Cerebellar nuclear complex (tissue), 1 donor: ENCODE results near the gene NUP35.

Source experiments
- DNase-seq, 2 experiments: peaks; one replicate each; lab custom pipeline; 2025; lab: John Stamatoyannopoulos, UW

The NUP35 gene, protein sequence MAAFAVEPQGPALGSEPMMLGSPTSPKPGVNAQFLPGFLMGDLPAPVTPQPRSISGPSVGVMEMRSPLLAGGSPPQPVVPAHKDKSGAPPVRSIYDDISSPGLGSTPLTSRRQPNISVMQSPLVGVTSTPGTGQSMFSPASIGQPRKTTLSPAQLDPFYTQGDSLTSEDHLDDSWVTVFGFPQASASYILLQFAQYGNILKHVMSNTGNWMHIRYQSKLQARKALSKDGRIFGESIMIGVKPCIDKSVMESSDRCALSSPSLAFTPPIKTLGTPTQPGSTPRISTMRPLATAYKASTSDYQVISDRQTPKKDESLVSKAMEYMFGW

DNA sequence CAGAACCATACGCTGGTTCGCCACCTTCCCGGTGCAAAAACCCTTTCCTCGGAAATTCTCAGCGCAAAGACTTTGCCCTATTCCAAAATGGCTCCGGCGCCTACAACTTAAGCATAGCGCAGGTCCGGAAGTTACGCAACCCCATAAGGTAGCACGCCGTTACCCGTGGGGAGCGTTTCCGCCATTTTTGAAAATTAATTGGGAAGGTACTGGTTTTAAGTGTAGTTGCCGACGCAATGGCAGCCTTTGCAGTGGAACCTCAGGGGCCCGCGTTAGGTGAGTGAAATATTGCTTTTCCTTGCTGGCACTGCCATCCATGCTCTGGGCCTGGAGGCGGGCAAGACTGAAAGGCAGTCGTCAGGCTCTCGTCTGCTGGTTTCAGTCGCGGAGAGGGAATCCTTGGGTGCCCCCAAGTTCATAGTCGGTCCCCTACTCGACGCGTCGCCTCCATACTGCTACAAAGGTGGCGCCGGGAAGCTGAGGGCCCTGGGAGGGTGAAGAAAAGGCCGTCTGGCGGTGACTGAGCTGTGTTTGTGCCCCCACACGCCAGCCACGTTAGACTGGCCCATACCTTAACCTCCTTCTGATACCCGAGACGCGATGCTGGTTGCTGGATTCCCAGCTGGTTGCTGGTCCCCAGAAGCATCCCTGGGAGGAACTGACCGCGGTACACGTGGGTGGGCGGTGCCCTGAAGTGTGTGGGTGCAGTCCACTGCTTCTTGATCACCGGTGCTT is at the start of gene NUP35:
NUP35 (plus strand) TSS at position 222 of the 735 bp plus-strand sequence; CDS start at position 237, 15 bp downstream.
- DNase-seq, result peak in 1 of 2 experiments; percentile 77

DNA sequence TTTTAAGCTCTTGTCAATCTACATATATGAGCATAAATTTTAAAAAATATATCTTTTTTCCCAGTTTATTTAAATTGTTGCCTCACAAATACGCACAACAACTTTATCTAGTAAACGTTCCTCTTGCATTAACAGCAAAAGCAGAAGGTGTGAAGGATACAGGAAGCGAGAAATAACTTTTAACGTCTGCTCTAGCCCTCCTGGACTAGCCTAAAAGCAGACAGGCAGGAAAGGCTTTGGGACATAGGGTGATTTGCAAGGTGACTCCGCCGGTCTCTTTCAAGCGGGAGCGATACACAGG is 46.1 kb upstream of the NUP35 start:
- no peak for DNase-seq

DNA sequence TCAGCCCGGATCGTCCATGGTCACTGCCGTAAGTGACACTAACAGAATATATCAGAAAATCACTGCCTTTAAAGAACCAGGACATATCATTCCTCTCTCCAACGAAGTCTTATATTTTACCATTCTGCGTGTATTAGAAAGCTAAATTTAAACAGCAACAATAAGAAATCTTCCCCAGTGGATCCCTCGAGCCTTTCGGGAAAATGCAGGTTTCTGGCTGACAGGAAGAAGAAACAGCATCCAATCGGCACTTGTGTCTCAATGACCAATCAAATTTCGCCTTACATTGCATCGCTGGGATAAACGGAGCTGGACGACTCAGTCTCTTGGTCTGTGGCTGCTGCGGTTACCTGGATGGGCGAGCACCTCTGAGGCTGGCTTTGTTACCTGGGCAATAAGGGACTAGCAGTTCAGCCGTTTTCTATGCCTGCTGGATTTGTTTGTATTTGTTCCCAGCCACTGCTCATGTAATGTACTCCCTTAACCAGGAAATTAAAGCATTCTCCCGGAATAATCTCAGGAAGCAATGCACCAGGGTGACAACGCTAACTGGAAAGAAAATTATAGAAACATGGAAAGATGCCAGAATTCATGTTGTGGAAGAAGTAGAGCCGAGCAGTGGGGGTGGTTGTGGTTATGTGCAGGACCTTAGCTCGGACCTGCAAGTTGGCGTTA is 45.6 kb upstream of the NUP35 start, which contains the start of gene DUSP19:
DUSP19 (plus strand) TSS at position 284 of the 675 bp plus-strand sequence; CDS start at position 471, 187 bp downstream.
- peak; percentile 83 to 90 for DNase-seq

DNA sequence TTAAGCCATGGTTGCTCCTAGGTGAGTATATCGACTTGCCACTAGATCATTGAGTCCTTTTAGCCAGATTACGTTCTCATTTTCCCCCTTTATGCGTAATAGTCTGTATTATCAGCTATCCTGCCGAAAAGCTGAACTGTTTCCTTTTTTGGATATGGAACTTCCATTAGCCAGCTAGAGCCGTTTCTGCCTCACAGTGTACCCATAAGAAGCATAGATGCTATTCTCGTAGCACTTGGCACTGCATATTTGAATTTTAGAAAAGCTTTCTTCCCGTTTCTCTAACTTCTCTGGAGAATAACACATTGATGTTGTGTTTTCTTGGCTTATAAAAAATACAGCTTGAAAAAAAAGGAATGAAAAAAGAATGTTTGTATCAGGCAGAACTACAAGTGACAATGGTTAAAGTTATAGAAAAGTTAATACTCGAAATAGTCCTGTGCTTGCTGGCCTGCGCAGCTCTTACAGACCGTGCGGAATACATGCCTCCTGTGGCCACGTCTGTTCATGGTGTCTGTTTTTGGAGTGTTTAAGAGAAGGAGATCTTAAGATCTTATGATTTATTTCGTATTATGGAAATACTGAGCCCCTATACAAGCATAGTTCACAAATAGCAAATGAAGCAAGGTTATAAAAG is 45.0 kb upstream of the NUP35 start:
- DNase-seq, result no peak

DNA sequence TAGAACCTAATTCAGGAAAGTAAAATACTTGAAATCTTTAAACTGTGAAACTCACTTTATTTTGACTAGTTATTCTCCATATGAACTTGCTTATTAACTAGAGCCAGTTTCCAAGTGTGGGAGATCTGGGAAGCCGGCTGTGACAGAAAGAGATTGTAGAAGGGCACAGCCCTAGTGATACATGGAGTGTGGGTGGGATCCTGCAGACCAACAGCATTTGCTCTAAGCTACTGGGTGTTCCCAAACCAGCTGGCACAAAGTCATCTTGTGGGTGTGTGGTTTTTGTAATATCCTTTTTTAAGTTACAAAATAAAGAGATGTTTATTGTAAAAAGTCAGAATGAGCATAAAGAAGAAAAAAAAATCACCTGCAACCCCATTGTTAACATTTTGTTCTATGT is 42.3 kb upstream of the NUP35 start:
- DNase-seq, result no peak

DNA sequence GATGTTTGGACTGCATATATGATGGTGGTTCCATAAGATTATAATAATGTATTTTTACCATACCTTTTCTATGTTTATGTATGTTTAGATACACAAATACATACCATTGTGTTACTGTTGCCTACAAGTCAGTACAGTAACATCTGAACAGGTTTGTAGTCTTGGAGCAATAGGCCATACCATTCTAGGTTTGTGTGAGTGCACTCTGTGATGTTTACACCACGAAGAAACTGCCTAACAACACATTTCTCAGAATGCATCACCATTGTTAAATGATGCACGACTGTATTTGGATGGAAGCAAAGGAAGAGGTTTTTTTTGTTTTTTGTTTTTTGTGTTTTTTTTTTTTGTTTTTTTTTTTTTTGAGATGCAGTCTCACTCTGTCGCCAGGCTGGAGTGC is 36.2 kb upstream of the NUP35 start:
- DNase-seq, result no peak

DNA sequence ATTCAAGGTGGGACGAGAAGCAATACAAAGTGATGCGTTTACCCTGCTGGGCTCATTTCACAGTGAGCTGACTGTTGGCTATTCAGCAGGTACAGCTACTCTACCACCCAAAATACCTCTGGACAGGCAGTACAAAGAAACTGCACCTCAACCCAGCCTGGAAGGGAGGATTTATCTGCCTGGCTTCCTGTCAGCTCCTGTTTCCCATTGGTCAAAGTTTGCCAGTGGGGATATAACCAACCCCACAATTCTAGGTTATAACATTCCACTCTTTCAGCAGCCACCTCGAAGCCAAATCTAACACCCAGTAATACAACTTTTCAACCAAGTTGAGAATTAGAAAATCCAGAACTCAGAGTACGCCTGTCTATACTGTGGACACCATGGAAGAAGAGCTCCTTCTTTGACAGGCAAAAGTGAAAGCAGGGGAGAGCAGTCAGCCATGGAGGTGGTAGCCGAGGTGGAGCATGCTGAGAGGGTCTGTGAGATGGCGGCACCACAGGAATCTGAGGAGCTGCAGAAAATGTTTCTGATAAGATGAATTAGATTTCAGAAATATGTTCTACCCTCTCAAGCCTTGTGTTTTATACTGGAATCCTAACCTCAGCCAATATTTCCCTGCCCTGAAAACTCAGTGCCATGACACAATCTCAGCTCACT is 34.9 kb upstream of the NUP35 start:
- DNase-seq, result no peak

DNA sequence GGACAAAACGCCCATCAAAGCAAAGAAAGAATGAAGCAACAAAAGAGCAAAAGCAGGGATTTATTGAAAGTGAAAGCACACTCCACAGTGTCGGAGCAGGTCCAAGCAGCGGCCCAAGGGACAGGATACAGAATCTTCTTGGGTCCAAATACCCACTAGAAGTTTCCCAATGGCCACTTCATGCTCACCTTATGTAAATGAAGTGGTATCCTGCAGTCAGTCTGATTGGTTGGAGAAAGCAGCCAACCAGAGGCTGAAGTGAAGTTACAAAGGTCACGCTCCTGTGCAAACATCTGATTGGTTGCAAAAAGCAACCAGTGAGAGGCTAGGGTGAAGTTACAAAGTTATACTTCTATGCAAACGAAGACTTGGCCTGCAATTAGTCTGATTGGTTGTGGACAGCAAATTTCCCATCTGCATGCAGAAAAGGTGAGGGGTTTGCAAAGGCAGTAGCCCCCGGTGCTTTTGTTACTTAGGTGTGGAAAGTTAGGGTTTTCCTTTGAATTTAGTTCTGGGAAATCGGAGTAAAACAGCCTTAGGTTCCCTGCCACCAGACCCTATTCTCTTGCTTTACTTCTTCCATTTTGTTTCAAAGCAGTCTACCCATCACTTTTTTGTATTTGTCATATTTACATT is 32.8 kb upstream of the NUP35 start:
- DNase-seq, result no peak

DNA sequence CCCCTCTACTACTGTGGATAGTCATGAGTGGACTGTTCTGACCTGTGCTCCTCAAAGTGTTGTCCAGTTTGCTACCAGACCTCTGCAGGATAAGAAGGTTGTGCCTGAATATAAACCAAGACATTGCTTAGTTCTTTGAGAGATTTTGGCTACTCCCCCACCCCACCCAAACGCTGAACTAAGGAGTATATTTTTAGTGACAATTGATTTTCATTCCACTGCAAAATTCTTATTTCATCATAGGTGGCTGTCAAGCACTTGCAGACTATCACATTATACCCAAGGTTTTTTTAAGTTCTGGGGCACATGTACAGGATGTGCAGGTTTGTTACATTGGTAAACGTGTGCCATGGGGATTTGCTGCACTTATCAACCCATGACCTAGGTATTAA is 32.3 kb upstream of the NUP35 start:
- no peak for DNase-seq

DNA sequence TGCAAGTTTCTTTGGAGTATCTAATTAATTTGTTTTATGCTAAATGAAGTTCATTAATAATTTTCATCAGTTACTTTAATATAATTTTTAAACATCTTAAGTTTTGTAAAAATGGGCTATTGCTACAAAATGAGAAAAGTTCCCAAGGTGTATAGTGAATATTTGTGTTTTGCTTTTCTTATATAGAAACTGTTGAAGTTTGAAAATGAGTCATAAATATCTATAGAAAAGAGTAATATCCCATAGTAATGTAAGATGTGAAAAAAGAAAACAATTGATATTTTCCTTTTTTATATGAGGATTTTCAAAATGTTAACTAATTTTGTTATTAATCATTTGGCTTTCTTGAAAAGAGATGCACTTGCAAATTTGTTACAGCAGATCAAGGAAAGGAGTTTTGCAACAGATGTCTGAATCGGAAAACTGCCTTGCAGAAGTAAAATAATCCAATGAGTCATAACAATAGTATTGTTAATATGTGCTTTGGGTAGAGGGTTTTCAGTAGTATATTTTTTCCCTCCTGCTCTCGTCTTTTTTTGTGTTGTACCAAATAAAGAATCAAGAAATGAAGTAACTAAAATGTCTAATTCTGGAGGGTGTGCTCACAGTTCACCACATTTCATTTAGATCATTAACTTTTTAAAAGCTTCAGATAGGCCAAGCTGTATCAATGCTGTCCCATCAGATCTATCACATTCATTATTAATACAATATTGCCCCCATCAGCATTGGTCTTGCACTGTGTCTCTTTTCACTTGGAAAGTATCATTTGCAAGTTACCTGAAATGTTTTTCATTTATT is 30.2 kb upstream of the NUP35 start:
- DNase-seq, result no peak

DNA sequence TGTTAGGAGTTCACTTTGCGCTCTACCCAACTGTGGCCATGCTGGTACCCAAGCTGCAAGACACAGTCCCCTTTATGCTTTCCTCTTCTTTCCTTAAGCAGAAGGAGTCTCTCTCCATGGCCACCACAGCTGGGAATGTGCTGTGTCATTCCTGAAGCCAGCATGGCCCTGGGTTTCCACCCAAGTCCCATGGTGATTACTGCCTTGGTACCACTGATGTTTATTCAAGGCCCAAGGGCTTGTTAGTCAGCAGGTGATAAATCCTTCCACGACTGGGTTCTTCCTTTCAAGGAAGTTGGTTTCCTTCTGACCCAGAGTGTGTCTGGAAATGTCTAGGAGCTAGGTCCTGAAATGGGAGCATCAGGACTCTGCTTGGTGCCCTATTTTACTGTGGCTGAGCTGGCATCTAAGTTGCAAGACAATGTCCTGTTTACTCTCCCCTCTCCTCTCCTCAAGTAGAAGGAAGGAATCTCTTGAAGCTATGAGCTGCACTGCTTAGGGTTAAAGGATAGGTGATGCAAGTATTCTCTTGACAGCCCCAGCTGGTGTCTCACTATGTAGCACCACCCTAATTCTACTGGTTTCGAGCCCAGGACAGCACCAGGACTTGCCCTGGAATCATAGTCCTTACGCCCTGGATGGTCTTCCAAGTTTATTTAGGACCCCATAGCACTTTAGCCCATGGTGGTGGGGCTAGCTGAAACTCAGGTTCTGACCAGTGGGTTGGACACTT is 18.7 kb upstream of the NUP35 start:
- no peak for DNase-seq

DNA sequence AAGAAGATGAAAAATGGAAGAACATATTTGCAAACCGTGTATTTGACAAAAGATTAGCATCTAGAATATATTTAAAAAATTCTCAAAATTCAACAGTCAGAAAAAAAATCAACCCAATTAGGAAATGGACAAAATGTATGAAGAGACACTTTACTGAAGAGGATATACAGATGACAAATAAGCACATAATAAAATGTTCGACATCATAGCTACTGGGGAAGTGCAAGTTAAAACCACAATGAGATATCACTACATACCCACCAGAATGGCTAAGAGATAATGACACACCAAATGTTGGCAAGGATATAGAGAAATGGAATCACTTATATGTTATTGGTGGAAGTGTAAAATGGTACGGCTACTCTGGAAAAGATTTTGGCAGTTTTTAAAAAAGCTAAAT is 11.7 kb upstream of the NUP35 start:
- DNase-seq, result no peak

DNA sequence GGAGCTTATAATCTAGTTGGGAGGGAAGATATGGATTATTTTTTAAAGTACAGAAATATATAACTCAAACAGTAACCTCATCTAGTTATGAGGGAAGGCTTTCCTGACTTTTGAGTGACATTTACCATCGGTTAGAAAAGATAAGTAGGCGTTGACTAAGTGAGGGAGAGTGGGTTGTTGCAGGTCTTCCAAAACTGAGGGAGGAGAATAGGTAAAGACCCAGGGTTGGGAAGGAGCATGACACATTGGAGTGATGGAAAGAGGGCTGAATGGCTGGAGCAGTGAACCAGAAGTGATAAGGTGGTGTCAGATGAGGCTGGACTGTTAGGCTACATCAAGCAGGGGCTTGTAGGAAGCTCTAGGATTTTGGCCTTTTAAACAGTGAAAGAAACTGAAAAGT is 10.6 kb upstream of the NUP35 start:
- DNase-seq, result no peak

DNA sequence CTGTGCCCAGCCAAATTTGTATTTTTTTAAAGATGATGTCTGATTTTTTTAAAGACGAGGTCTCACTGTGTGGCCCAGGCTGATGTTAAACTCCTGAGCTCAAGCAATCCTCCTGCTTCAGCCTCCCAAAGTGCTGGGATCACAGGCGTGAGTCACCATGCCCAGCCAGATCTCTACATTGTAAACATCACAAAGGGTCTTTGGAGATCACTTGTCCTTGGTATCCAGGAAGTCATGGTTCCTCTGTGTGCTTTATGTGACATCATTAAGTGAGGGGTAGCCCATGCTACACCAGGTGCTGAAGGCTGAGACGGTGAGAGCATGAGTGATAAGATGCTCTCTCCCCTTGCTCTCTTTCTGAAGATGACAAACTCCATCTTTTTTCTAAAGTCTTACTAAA is 7.0 kb upstream of the NUP35 start:
- no peak for DNase-seq

DNA sequence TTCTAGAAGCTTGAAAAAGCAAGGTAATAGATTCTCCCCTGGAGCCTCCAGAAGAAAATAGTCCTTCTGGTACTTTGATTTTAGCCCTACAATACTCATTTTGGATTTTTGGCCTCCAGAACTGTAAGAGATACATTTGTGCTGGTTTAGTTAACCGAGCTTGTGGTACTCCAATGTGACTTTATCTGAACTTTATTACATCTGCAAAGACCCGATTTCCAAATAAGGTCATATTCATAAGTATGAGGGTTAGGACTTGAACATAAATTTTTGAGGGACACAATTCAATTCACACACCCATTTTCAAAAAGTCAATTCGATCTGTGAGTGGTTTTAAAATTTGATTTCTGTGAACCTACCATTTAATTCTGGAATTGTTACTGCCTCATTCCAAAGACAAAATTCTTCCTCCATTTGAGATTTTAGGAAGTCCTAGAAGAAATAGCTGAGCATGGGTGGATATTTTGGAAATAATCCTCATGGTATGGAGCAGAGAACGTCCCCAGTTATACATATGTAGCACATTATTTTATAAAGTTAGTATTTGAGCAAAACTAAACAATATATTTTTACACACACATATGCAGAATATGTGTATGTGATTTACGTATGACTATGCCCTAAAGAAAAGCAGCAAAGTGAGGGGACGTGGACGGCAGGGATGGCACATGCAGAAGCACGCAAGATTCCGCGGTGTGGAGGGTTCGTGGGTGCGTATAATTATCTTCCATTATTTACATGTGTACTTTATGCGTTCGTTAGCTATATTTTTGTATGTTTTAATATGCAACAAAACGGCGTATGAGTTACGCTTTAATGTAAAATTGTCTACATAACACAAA is 905 bp upstream of the NUP35 start:
- DNase-seq, result peak in 1 of 2 experiments; percentile 24

DNA sequence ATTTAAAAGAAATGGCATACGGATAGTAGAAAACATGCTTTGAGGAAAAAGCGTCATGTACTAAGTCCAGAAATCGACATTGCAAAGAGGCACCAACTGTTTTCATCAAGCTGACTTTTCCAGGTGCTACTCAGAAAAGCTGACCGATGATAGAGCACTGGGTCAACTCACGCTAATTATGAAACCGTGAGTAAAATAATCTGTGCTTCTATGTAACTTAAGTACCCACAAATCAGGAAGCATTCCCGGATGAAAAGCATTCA is 353 bp upstream of the NUP35 start:
- no peak for DNase-seq

DNA sequence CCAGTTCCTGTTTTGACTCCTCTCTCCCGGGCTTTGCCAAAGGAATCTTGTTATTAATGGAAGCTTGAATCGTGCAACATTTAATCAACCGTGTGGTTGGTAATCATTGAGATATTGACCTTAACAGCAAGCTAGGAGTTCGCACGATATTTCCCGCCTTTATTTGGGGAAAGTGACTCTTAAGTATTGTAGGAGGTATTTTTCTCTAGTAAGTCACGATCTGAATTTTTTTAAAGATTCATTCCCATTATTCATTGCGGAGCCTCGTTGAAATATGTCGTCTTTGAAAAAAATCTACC is 663 bp downstream of the NUP35 start:
- no peak for DNase-seq

DNA sequence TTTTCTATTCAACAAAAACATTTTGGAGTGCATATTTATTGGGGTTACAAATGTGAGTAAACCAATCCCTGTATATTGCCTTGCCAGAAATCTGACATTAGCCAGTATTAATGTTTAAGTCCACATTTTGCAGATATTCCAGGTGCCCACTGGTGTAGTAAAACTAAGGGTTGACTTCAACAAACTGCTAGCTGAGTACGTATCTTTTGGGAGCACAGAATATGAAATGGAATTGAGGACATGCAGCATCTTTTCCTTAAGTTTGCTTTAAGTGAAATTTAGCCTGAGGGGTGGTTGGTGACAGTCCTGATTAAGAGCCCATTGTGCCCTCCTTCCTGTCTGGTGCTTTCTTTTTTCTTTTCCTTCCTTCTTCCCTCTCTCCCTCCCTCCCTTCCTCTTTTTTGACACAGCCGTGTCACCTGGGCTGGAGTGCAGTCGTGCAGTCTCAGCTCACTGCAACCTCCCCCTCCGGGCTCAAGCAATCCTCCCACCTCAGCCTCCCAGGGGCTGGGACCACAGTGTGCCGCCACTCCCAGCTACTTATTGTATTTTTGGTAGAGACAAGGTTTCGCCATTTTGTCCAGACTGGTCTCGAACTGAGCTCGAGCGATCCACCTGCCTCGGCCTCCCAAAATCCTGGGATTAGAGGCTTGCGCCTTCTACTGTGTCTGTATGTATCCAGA is 1.6 kb downstream of the NUP35 start:
- no peak for DNase-seq

DNA sequence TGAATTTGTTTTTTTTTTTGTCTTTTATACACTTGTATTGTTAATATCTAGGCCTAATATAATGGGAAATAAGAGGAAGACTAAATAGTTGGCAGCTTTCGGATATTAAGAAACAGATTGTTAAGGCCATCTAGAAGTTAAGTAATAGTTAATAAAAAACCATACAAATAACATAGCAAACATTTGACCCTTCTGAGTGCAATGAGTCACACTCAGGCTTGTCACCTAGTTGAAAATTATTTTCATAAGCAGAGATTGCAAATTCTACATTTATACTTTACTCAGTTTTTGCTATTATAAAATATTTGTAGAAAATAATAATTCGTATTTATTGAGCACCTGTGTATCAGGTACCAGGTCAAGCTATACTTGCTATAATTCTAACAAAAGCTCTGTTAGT is 2.4 kb downstream of the NUP35 start:
- DNase-seq, result no peak
